HCT116 (cell line): Measurements from ENCODE around the gene XPOT.

Source experiments
- CTCF ChIP-seq, 3 experiments: fragments of 200-600 bp in 1 of 3; sonication (generic) in 1 of 3; IDR thresholded peaks in 2 of 3; conservative IDR thresholded peaks in 1 of 3; 2 replicates each; pipeline ENCODE4 v1.5.1; 2012 to 2017; ENCODE audit warnings: low read depth in 2 of 3, low read length in 2 of 3, antibody characterized with exemption in 1 of 3, borderline replicate concordance in 1 of 3, control low read depth in 1 of 3, mild to moderate bottlenecking in 1 of 3, mixed read lengths in 1 of 3, mixed run types in 1 of 3, moderate library complexity in 1 of 3; ENCODE audit not compliant: insufficient read depth in 1 of 3
- EZH2phosphoT487 ChIP-seq: fragments of 200-600 bp; IDR thresholded peaks from 2 replicates; pipeline ENCODE4 v1.6.1; 2018; ENCODE audit warnings: antibody characterized with exemption, borderline replicate concordance
- JUND ChIP-seq: IDR thresholded peaks from 2 replicates; pipeline ENCODE4 v1.6.1; 2012
- MAX ChIP-seq: IDR thresholded peaks from 2 replicates; pipeline ENCODE4 v1.6.1; 2012
- POLR2AphosphoS5 ChIP-seq: IDR thresholded peaks from 2 replicates; pipeline ENCODE4 v1.6.1; 2011; ENCODE audit warnings: mild to moderate bottlenecking, low read depth, low read length, moderate library complexity
- ZNF274 ChIP-seq: fragments of 200-500 bp; sonication (Bioruptor generic); IDR thresholded peaks from 2 replicates; pipeline ENCODE4 v1.6.1; 2014; ENCODE audit warnings: mild to moderate bottlenecking, low read depth, low read length, inconsistent platforms

- TF ChIP-seq CTCF (IDR thresholded peaks at IDR 0.05 in 2 of 3, conservative IDR thresholded peaks at IDR 0.05 in 1 of 3; ENCODE audit: borderline replicate concordance in 1 of 3, insufficient read depth in 1 of 3, low read depth in 2 of 3, low read length in 2 of 3) (no peak), POLR2AphosphoS5 (no peak), JUND (no peak), EZH2phosphoT487 (no peak), MAX (no peak), ZNF274 (no peak)
Observed at GRCh38 chr12:64497903-64498302, 93.7 kb downstream of the XPOT start.
